Measurements from ENCODE around the gene GNAL. TPM values are rescaled to one million over a fixed set of nuclear protein-coding genes. Genes with fewer than 3 reads are reported as not detected.

GNAL gene
- total RNA-seq, 1 experiment from 2014 or later = 28.4 TPM

- no peaks in the 10 kb centered on the region for H3K9me3 Mint-ChIP-seq (ENCODE audit: unreplicated experiment)
- H3K27ac Mint-ChIP-seq (ENCODE audit: unreplicated experiment) = no peak overlapping the region
- no peak for DNase-seq
- no TSS peak for BruUV-seq (replicated peaks)
- Histone ChIP-seq H3K4me1 (peaks cover 8% of the 10 kb centered on the region; the same call in 1 of the 2 replicates), H3K36me3 (ENCODE audit: control insufficient read depth, insufficient read depth, low read length) (no peaks in the 10 kb centered on the region), H3K4me3 (ENCODE audit: low read depth, low read length) (no peak overlapping the region), H3K9me3 (no peaks in the 10 kb centered on the region), H3K27me3 (replicated peaks; ENCODE audit: control insufficient read depth, insufficient read depth, low read length) (no peaks in the 10 kb centered on the region)
- intact Hi-C loops (cut with micrococcal nuclease; ENCODE audit: unreplicated experiment) = no loop called here
- ChIA-PET CTCF (no interaction called here), POLR2A (no interaction called here)
- no peaks in the 10 kb centered on the region for H3K36me3 Mint-ChIP-seq (ENCODE audit: insufficient read depth, unreplicated experiment)
- H3K27me3 Mint-ChIP-seq (ENCODE audit: insufficient read depth, unreplicated experiment) = no peaks in the 10 kb centered on the region
- TF ChIP-seq, protein P1, sequence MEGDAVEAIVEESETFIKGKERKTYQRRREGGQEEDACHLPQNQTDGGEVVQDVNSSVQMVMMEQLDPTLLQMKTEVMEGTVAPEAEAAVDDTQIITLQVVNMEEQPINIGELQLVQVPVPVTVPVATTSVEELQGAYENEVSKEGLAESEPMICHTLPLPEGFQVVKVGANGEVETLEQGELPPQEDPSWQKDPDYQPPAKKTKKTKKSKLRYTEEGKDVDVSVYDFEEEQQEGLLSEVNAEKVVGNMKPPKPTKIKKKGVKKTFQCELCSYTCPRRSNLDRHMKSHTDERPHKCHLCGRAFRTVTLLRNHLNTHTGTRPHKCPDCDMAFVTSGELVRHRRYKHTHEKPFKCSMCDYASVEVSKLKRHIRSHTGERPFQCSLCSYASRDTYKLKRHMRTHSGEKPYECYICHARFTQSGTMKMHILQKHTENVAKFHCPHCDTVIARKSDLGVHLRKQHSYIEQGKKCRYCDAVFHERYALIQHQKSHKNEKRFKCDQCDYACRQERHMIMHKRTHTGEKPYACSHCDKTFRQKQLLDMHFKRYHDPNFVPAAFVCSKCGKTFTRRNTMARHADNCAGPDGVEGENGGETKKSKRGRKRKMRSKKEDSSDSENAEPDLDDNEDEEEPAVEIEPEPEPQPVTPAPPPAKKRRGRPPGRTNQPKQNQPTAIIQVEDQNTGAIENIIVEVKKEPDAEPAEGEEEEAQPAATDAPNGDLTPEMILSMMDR (IDR thresholded peaks at IDR 0.05; ENCODE audit: insufficient read depth in 1 of 2, low read depth in 1 of 2, low read length in 1 of 2, severe bottlenecking in 1 of 2, unreplicated experiment in 1 of 2) = no peak
- H3K4me3 Mint-ChIP-seq (ENCODE audit: unreplicated experiment) = no peak overlapping the region
- H3K4me1 Mint-ChIP-seq (ENCODE audit: low read depth, unreplicated experiment) = peaks cover 6% of the 10 kb centered on the region
These were observed 19.7 kb upstream of the GNAL start for GRCh38 chr18:11669271-11669947.

- H3K27me3 ChIP-seq (replicated peaks; ENCODE audit: control insufficient read depth, insufficient read depth, low read length) = no peaks in the 10 kb centered on the region
- CTCF ChIA-PET = no interaction called here
- DNase-seq = no peak
These were observed 19.2 kb upstream of the GNAL start for GRCh38 chr18:11669948-11670275.

DNA sequence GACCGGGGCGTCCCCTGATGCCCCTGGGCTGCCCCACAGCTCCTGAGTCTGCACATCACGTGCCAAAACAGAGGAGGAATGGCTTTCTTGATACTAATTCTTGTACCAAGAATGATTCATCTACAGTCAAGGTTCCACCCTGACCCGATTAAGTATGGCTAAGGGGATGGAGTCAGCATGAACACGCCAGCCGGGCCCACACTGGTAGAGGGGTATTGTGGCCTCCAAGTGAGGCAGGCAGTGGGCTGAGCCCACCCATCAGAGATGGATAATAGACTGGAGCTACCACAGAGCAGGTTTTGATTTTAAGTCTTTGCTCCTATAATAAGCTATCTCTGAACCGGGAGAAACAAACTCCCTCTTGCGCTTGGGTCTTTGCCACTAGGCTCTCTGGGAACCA lies 17.9 kb upstream of the GNAL start:
- no peaks in the 10 kb centered on the region for H3K9me3 Mint-ChIP-seq (ENCODE audit: unreplicated experiment)
- H3K36me3 ChIP-seq (ENCODE audit: control insufficient read depth, insufficient read depth, low read length) = no peaks in the 10 kb centered on the region
- H3K27me3 ChIP-seq (replicated peaks; ENCODE audit: control insufficient read depth, insufficient read depth, low read length) = no peaks in the 10 kb centered on the region
- no peaks in the 10 kb centered on the region for H3K36me3 Mint-ChIP-seq (ENCODE audit: insufficient read depth, unreplicated experiment)
- BruUV-seq (replicated peaks) = no TSS peak
- H3K4me3 ChIP-seq (ENCODE audit: low read depth, low read length) = no peak overlapping the region
- no peak overlapping the region for H3K4me3 Mint-ChIP-seq (ENCODE audit: unreplicated experiment)
- peaks cover 6% of the 10 kb centered on the region for H3K4me1 Mint-ChIP-seq (ENCODE audit: low read depth, unreplicated experiment)
- TF ChIP-seq, protein P1 (IDR thresholded peaks at IDR 0.05; ENCODE audit: insufficient read depth in 1 of 2, low read depth in 1 of 2, low read length in 1 of 2, severe bottlenecking in 1 of 2, unreplicated experiment in 1 of 2) = no peak
- peaks cover 2% of the 10 kb centered on the region for H3K27me3 Mint-ChIP-seq (ENCODE audit: insufficient read depth, unreplicated experiment)
- ChIA-PET POLR2A (interaction anchor here (1.1 kb wide), 1 partner anchor 9 kb away, joined by 4 read pairs; no protein-coding TSS in a partner anchor), CTCF (no interaction called here)
- no peak overlapping the region for H3K27ac Mint-ChIP-seq (ENCODE audit: unreplicated experiment)
- H3K9me3 ChIP-seq = no peaks in the 10 kb centered on the region
- DNase-seq = no peak
- peaks cover 8% of the 10 kb centered on the region; the same call in 1 of the 2 replicates for H3K4me1 ChIP-seq
- intact Hi-C loops (cut with micrococcal nuclease; ENCODE audit: unreplicated experiment) = no loop called here

More at GRCh38 chr18:11669948-11670275, 19.2 kb upstream of the GNAL start:
- Histone ChIP-seq H3K4me1 (peaks cover 8% of the 10 kb centered on the region; the same call in 1 of the 2 replicates), H3K36me3 (ENCODE audit: control insufficient read depth, insufficient read depth, low read length) (no peaks in the 10 kb centered on the region), H3K9me3 (no peaks in the 10 kb centered on the region), H3K4me3 (ENCODE audit: low read depth, low read length) (no peak overlapping the region)
- POLR2A ChIA-PET = no interaction called here
- no peaks in the 10 kb centered on the region for H3K9me3 Mint-ChIP-seq (ENCODE audit: unreplicated experiment)
- intact Hi-C loops (cut with micrococcal nuclease; ENCODE audit: unreplicated experiment) = no loop called here
- H3K27ac Mint-ChIP-seq (ENCODE audit: unreplicated experiment) = no peak overlapping the region
- TF ChIP-seq, protein P1 (IDR thresholded peaks at IDR 0.05; ENCODE audit: insufficient read depth in 1 of 2, low read depth in 1 of 2, low read length in 1 of 2, severe bottlenecking in 1 of 2, unreplicated experiment in 1 of 2) = no peak
- no TSS peak for BruUV-seq (replicated peaks)
- H3K27me3 Mint-ChIP-seq (ENCODE audit: insufficient read depth, unreplicated experiment) = no peaks in the 10 kb centered on the region
- H3K4me1 Mint-ChIP-seq (ENCODE audit: low read depth, unreplicated experiment) = peaks cover 6% of the 10 kb centered on the region
- H3K4me3 Mint-ChIP-seq (ENCODE audit: unreplicated experiment) = no peak overlapping the region
- no peaks in the 10 kb centered on the region for H3K36me3 Mint-ChIP-seq (ENCODE audit: insufficient read depth, unreplicated experiment)

Measured in Caco-2 (cell line).